VCaP (cell line): ENCODE data around the gene PRR35.

Source experiments
- H3K27ac ChIP-seq: fragments of 450-650 bp; 2 replicates; pipeline ENCODE4 v1.5.1; 2017
- TF ChIP-seq, protein P1 (sequence below): fragments of 450-650 bp; conservative IDR thresholded peaks from 2 replicates; pipeline ENCODE4 v1.5.1; 2017; ENCODE audit warnings: mild to moderate bottlenecking, moderate library complexity

The PRR35 gene

DNA sequence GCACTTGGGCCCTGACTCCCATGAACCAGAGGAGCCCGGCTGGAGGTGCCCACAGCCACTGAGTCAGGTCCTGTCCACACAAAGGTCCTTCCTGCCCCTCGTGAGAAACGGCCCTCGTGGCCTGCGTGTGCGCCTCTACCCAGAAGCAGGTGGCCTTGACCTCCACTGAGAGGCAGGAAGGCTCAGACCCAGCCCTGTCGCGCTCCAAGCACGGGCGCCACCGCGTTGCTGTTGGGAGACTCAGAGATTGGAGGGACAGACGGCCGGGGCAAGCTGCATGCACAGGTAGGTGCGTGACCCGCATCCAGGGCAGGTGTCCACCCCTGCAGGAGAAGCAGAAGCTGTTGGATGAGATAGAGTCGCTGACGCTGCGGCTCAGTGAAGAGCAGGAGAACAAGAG lies 40.8 kb upstream of the PRR35 start:
- TF ChIP-seq, protein P1, sequence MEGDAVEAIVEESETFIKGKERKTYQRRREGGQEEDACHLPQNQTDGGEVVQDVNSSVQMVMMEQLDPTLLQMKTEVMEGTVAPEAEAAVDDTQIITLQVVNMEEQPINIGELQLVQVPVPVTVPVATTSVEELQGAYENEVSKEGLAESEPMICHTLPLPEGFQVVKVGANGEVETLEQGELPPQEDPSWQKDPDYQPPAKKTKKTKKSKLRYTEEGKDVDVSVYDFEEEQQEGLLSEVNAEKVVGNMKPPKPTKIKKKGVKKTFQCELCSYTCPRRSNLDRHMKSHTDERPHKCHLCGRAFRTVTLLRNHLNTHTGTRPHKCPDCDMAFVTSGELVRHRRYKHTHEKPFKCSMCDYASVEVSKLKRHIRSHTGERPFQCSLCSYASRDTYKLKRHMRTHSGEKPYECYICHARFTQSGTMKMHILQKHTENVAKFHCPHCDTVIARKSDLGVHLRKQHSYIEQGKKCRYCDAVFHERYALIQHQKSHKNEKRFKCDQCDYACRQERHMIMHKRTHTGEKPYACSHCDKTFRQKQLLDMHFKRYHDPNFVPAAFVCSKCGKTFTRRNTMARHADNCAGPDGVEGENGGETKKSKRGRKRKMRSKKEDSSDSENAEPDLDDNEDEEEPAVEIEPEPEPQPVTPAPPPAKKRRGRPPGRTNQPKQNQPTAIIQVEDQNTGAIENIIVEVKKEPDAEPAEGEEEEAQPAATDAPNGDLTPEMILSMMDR = no peak
- H3K27ac ChIP-seq = no peak overlapping the region

DNA sequence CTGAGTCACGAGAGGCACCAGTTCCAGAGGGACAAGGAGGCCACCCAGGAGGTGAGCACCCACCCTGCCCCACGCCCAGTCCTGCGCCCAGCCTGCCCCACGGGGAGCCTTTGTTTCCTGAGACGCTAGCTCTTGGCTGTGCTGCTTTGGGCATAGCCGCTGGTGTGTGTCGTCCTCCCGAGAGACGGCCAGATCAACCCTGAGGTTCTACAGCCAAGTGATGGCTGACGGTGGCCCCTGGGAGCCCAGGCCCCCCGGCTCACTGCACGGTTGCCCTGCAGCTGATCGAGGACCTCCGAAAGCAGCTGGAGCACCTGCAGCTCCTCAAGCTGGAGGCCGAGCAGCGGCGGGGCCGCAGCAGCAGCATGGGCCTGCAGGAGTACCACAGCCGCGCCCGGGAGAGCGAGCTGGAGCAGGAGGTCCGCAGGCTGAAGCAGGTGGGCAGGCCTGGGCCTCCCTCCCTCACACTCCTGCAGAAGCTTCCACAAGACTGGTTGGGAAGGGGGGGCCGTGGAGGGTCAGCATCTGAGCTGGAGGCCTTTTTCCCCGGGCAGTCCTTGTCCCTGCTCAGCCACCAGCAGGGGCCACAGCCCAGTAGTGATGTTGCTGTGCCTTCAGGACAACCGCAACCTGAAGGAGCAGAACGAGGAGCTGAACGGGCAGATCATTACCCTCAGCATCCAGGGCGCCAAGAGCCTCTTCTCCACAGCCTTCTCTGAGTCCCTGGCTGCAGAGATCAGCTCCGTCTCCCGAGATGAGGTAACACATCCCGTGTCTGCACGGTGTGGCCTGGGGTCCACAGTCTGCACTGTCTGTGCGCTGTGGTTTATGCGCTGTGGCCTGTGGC lies 40.1 kb upstream of the PRR35 start:
- TF ChIP-seq, protein P1 = no peak
- H3K27ac ChIP-seq = no peak overlapping the region

DNA sequence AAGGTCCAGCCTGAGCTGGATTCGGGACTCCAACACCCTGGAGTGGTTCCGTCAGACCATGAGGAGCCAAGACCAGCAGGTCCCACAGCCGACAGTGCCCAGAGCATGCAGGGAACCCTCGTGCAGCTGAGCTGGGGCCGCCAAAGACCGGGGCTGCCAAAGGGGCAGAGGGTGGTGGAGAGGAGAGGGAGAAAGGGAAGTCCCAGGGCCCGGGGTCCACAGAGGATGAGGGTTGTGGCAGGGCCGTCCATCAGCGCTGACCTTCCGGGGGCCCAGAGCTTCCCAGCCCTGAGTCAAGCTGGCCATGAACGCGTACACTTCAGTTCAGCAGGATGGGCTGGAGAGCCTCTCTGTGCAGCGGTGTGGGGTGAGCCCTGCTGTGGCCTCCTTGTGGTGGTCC lies 39.3 kb upstream of the PRR35 start:
- TF ChIP-seq, protein P1 = no peak
- no peak overlapping the region for H3K27ac ChIP-seq

DNA sequence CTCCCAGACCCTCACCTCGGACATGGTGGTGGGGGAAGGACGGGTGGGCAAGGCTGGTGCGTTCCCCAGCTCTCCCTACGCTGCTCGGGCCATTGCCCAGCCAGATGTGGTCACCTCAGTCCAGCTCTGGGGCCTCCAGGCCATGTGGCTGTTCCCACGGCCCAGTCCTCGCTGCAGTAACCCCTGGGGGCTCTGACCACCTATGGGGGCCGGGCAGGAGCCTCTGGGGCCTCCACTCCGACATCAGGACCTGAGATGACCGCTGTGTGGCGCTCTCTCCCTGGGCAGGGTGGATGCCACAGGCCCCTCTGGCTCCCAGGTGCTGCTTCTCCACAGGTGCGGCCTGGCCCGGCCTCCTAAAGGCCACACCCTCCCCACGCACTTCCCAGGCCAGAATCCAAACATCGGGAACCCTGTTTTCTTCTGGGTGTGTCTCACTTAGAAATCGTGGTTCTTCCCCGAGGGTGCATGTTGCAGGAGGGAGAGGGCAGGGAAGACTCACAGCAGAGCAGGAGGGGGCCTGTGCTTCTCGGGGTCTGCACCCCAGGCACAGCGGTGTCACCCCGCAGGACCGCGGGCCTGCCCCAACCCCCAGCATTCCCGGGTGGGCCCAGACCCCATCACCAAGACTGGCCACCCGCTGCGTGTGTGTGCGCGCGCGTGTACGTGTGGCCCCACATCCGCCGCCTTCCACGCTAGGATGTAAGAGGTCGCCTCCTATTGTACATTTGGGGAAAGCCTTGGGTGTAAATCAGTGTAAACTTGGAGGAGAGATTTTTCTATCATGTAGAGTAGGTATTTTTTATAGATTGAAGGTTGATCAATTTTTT lies 38.6 kb upstream of the PRR35 start:
- no peak overlapping the region for H3K27ac ChIP-seq
- TF ChIP-seq, protein P1 = no peak

DNA sequence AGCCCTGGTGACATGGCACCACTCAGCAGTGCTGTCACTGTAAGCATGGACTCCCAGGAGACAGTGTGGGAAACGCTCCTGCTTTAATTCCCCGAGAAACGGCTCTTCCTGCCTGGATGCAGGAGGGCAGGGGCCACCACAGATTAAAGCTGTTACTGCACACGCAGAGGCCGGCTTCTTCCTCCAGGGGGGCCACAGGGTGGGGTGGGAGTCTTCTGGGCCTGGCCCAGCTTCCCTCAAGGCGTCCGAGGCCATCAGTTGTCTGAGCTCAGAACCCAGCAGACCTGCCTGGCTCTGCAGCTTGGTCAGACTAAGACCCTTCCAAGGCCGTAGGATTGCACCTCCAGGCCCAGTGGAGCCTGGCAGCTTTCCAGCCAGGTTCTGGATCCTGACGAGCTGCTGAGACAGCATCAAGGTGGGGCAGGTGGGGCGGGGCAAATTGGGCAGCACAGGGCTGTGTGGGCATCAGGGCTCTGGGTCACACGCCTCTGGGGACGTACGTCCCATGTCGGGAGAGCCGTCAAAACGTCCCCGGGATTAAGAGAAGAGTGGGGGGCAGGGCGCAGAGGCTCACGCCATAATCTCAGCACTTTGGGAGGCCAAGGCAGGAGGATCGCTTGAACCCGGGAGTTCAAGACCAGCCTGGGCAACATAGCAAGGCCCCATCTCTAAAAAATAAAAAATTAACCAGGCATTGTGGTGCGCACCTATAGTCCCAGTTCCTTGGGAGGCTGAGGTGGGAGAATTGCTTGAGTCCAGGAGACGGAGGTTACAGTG lies 37.7 kb upstream of the PRR35 start:
- TF ChIP-seq, protein P1 = no peak
- H3K27ac ChIP-seq = no peak overlapping the region

DNA sequence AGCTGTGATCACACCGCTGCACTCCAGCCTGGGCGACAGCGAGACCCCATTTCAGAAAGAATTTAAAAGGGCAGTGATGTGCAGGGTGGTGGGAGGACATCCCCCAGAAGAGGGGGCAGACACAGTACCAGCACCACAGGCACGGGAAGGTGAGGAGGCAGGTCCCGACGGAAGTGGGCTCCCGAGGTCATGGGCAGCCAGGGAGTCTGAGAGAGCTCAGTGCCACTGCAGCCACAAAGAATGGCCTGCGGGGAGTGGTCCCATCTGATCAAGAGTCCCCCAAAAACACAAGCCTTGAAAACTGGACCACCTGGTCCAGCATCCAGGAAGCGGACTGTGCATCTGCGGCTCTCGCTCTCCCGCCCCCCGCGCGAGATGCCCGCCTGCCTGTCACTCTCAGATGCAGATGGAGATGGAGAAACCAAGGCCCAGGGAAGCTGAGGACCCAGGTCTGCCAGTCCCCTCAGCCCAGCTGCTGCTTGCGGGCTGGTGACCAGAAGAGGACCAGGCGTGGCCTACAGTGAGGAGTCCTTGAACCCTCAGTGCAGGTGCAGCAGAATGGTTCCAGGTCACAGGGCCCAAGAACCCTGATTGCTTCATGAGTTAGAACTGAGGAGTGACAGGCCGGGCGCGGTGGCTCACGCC lies 37.0 kb upstream of the PRR35 start:
- TF ChIP-seq, protein P1 = no peak
- H3K27ac ChIP-seq = no peak overlapping the region
